Measurements from ENCODE around the gene FLOT1.

- TF ChIP-seq CTCF (IDR thresholded peaks at IDR 0.05): no peak
- no peak for TF ChIP-seq POLR2A (IDR thresholded peaks at IDR 0.05)
These were observed 10.1 kb downstream of the FLOT1 start for GRCh38 chr6:30732237-30732943.
